Esophagus muscularis mucosa (tissue), 4 donors: ENCODE measurements around the gene AGXT.

Source experiments
- EP300 ChIP-seq: sonication (generic); formaldehyde crosslinking; IDR thresholded peaks from one replicate; pipeline ENCODE4 v1.6.1; 2017; ENCODE audit warnings: antibody characterized with exemption
- POLR2A ChIP-seq: fragments of 450-650 bp; IDR thresholded peaks from one replicate; pipeline ENCODE4 v1.6.1; 2017; ENCODE audit warnings: antibody characterized with exemption, moderate library complexity, mild to moderate bottlenecking, low read depth
- POLR2AphosphoS5 ChIP-seq, 2 donors: sonication (generic); formaldehyde crosslinking; IDR thresholded peaks; one replicate each; pipeline ENCODE4 v1.6.1; 2017; ENCODE audit warnings: antibody characterized with exemption in 2 of 2
- TF ChIP-seq, protein P1 (sequence below), 3 experiments: fragments of 200-600 bp in 2 of 3; fragments of 450-650 bp in 1 of 3; sonication (generic) in 2 of 3; IDR thresholded peaks; one replicate each; pipeline ENCODE4 v1.5.1; 2017 to 2019; ENCODE audit warnings: antibody characterized with exemption in 3 of 3, mild to moderate bottlenecking in 2 of 3, moderate library complexity in 1 of 3

DNA sequence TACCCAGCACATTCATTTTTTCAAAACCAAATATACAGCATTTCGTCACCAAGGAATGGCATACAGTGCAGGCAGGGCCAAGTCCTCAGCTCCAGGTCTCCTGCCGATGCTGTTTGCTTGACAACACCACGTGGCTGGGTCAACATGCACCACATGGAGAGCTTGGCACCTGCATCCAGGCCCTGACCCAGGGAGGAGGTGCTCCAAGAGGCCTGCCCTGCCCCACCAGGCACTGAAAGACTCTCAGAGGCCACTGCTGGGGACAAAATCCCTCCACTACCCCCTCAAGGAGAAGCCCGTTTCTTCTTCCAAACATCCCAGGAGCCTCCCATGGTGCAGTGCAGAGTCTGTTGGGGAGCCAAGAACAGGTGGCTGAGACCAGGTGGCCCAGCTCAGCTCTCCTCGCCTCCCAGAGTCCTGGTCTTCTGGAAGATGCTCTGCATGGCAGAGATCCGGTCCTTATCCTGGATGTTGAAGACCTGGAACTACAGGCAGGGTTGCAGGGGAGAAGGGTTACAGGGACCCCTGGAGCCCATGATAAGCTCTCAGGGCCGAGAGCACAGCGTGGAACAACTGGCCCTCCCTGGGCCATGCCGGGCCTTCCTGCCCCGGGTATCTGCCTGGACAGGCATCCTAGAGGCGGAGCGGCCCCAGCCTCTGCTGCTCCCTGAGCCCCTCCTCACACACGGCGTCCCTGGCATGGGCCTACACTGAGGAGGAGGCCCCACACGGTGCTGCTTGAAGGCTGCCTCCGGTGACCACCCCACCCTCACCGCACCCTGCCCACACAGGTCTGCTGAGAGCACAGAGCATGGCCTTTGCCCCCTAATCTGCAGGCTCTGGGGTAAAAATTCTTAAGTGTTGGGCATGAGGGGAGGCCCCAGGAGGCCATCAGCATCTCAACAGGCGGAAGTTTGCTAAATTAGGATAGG is 18.3 kb downstream of the AGXT start:
- TF ChIP-seq, protein P1, sequence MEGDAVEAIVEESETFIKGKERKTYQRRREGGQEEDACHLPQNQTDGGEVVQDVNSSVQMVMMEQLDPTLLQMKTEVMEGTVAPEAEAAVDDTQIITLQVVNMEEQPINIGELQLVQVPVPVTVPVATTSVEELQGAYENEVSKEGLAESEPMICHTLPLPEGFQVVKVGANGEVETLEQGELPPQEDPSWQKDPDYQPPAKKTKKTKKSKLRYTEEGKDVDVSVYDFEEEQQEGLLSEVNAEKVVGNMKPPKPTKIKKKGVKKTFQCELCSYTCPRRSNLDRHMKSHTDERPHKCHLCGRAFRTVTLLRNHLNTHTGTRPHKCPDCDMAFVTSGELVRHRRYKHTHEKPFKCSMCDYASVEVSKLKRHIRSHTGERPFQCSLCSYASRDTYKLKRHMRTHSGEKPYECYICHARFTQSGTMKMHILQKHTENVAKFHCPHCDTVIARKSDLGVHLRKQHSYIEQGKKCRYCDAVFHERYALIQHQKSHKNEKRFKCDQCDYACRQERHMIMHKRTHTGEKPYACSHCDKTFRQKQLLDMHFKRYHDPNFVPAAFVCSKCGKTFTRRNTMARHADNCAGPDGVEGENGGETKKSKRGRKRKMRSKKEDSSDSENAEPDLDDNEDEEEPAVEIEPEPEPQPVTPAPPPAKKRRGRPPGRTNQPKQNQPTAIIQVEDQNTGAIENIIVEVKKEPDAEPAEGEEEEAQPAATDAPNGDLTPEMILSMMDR (IDR thresholded peaks at IDR 0.05): no peak
- TF ChIP-seq POLR2AphosphoS5 (IDR thresholded peaks at IDR 0.05) (no peak), POLR2A (no peak), EP300 (no peak)
